ENCODE measurements around the gene KRIT1. TPM values are rescaled to one million over a fixed set of nuclear protein-coding genes. Genes with fewer than 3 reads are reported as not detected.

Gene KRIT1
- total RNA-seq, 1 donor from 2014 or later = 37.8 TPM

GRCh38 chr7:92276460-92276864, 30.7 kb upstream of the KRIT1 start:
- DNase-seq = no peak
- peaks cover 2% of the 10 kb centered on the region for H3K4me1 Mint-ChIP-seq (ENCODE audit: low read depth, unreplicated experiment)

GRCh38 chr7:92275327-92275726, 29.6 kb upstream of the KRIT1 start:
- H3K4me1 Mint-ChIP-seq (ENCODE audit: low read depth, unreplicated experiment) = peaks cover 2% of the 10 kb centered on the region
- H3K36me3 Mint-ChIP-seq (ENCODE audit: unreplicated experiment) = no peaks in the 10 kb centered on the region

More at GRCh38 chr7:92276460-92276864, 30.7 kb upstream of the KRIT1 start:
- Mint-ChIP-seq H3K9me3 (ENCODE audit: unreplicated experiment) (peaks cover 2% of the 10 kb centered on the region), H3K36me3 (ENCODE audit: unreplicated experiment) (no peaks in the 10 kb centered on the region), H3K27me3 (ENCODE audit: unreplicated experiment) (no peaks in the 10 kb centered on the region), H3K27ac (ENCODE audit: unreplicated experiment) (no peak overlapping the region), H3K4me3 (ENCODE audit: unreplicated experiment) (no peak overlapping the region)
- TF ChIP-seq CTCF (IDR thresholded peaks at IDR 0.05; ENCODE audit: partially characterized antibody, unreplicated experiment) = no peak

GRCh38 chr7:92268921-92269320, 23.2 kb upstream of the KRIT1 start:
- Mint-ChIP-seq H3K27ac (ENCODE audit: unreplicated experiment) (no peak overlapping the region), H3K4me1 (ENCODE audit: low read depth, unreplicated experiment) (no peaks in the 10 kb centered on the region), H3K27me3 (ENCODE audit: unreplicated experiment) (peaks cover 1% of the 10 kb centered on the region), H3K36me3 (ENCODE audit: unreplicated experiment) (no peaks in the 10 kb centered on the region), H3K4me3 (ENCODE audit: unreplicated experiment) (no peak overlapping the region), H3K9me3 (ENCODE audit: unreplicated experiment) (peaks cover 2% of the 10 kb centered on the region)
- TF ChIP-seq CTCF (IDR thresholded peaks at IDR 0.05; ENCODE audit: partially characterized antibody, unreplicated experiment) = no peak
- DNase-seq = no peak

More at GRCh38 chr7:92275327-92275726, 29.6 kb upstream of the KRIT1 start:
- Mint-ChIP-seq H3K4me3 (ENCODE audit: unreplicated experiment) (no peak overlapping the region), H3K27me3 (ENCODE audit: unreplicated experiment) (no peaks in the 10 kb centered on the region), H3K27ac (ENCODE audit: unreplicated experiment) (no peak overlapping the region), H3K9me3 (ENCODE audit: unreplicated experiment) (peaks cover 2% of the 10 kb centered on the region)
- TF ChIP-seq CTCF (IDR thresholded peaks at IDR 0.05; ENCODE audit: partially characterized antibody, unreplicated experiment) = no peak
- no peak for DNase-seq

- no peak overlapping the region for H3K4me3 Mint-ChIP-seq (ENCODE audit: unreplicated experiment)
Observed at GRCh38 chr7:92266415-92267241, 20.9 kb upstream of the KRIT1 start.

More at GRCh38 chr7:92266415-92267241, 20.9 kb upstream of the KRIT1 start:
- Mint-ChIP-seq H3K27me3 (ENCODE audit: unreplicated experiment) (peaks cover 1% of the 10 kb centered on the region), H3K4me1 (ENCODE audit: low read depth, unreplicated experiment) (no peaks in the 10 kb centered on the region), H3K27ac (ENCODE audit: unreplicated experiment) (no peak overlapping the region), H3K36me3 (ENCODE audit: unreplicated experiment) (no peaks in the 10 kb centered on the region), H3K9me3 (ENCODE audit: unreplicated experiment) (peaks cover 3% of the 10 kb centered on the region)
- TF ChIP-seq CTCF (IDR thresholded peaks at IDR 0.05; ENCODE audit: partially characterized antibody, unreplicated experiment) = no peak
- DNase-seq = no peak
